A673 (cell line): ENCODE data around the gene KRTAP17-1.
"Not testable (repeated sequence)": the region's sequence is repeated elsewhere in the genome, so short reads cannot be mapped to it uniquely, and the experiment has no call there.

ENCODE experiments used
- EZH2 ChIP-seq: fragments of 200-600 bp; sonication (generic); IDR thresholded peaks from 2 replicates; pipeline ENCODE4 v1.6.1; 2017; ENCODE audit warnings: borderline replicate concordance, low read depth, mild to moderate bottlenecking, mixed read lengths, antibody characterized with exemption, low read length; ENCODE audit not compliant: poor library complexity, severe bottlenecking
- TF ChIP-seq, protein P1 (sequence below): fragments of 300-800, 200-600 bp; sonication (generic); conservative IDR thresholded peaks from 2 replicates; pipeline ENCODE4 v1.5.1; 2017; ENCODE audit warnings: low read depth, mild to moderate bottlenecking, antibody characterized with exemption, low read length, moderate library complexity, mixed read lengths

DNA sequence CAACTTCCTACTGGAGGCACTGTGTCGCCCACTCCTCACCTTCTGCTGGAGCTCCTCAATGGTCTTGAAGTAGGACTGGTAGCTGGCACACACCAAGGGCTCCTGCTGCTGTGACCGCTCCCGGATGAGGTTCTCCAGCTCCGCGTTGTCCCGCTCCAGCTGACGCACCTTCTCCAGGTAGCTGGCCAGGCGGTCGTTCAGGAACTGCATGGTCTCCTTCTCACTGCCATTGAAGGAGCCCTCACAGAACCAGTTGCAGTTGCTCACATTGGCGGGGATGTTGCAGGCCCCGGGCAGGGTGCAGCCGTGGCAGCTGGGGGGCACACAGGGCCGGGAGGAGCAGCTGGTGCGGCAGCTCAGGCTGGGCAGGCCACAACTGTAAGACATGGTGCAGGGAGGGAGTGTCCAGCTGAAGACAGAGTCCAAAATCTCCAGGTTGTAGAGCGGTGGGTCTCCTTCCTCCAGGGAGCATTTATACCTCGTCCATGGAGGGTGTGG lies 34.9 kb upstream of the KRTAP17-1 start, which contains the start of gene KRT33A:
- TF ChIP-seq, protein P1, sequence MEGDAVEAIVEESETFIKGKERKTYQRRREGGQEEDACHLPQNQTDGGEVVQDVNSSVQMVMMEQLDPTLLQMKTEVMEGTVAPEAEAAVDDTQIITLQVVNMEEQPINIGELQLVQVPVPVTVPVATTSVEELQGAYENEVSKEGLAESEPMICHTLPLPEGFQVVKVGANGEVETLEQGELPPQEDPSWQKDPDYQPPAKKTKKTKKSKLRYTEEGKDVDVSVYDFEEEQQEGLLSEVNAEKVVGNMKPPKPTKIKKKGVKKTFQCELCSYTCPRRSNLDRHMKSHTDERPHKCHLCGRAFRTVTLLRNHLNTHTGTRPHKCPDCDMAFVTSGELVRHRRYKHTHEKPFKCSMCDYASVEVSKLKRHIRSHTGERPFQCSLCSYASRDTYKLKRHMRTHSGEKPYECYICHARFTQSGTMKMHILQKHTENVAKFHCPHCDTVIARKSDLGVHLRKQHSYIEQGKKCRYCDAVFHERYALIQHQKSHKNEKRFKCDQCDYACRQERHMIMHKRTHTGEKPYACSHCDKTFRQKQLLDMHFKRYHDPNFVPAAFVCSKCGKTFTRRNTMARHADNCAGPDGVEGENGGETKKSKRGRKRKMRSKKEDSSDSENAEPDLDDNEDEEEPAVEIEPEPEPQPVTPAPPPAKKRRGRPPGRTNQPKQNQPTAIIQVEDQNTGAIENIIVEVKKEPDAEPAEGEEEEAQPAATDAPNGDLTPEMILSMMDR: not testable (repeated sequence)
- not testable (repeated sequence) for TF ChIP-seq EZH2
